ENCODE measurements around the gene ADARB2. TPM values are rescaled to one million over a fixed set of nuclear protein-coding genes. Genes with fewer than 3 reads are reported as not detected.
"Not testable (repeated sequence)": the region's sequence is repeated elsewhere in the genome, so short reads cannot be mapped to it uniquely, and the experiment has no call there.

ADARB2 gene
- total and polyA plus RNA-seq, 2 experiments from 2014 or later = not detected

DNA sequence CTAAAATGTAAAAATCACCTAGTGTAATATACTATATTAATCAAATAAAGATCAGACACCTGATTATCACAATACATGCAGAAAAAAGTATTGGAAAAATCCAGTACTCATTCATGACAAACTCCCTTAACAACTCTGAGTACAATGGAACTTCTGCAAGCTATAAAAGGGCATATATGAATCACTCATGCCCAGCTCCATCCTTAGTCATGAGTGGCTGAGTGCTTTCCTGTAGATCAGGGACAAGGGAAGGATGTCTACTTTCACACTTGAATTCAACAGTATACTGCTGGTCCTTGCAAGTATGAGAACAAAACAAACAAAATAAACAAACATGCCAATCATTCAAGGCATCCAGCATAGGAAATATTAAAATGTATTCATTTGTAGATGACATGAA is 116.5 kb downstream of the ADARB2 start:
- in situ Hi-C loops (cut with MboI) = no loop called here
- DNase-seq = no peak
- Histone ChIP-seq H3K27ac (no peak overlapping the region), H3K4me1 (ENCODE audit: insufficient read depth) (no peaks in the 10 kb centered on the region), H3K36me3 (ENCODE audit: low read depth) (no peaks in the 10 kb centered on the region), H3K79me2 (ENCODE audit: insufficient read depth) (no peaks in the 10 kb centered on the region), H3K9me2 (ENCODE audit: insufficient read depth) (no peaks in the 10 kb centered on the region; the same call in 1 of the 2 replicates), H3K9me3 (ENCODE audit: low read depth) (no peaks in the 10 kb centered on the region), H3K4me3 (no peak overlapping the region), H3K9ac (no peak overlapping the region), H3K4me2 (ENCODE audit: unreplicated experiment) (no peak overlapping the region), H4K20me1 (ENCODE audit: insufficient read depth) (no peaks in the 10 kb centered on the region), H2AFZ (no peak overlapping the region), H3F3A (ENCODE audit: insufficient read depth) (no peaks in the 10 kb centered on the region), H3K27me3 (replicated peaks; ENCODE audit: insufficient read depth) (no peaks in the 10 kb centered on the region)
- TF ChIP-seq EZH2 (IDR thresholded peaks at IDR 0.05; ENCODE audit: insufficient read depth, poor library complexity, severe bottlenecking) (no peak), EZH2phosphoT487 (IDR thresholded peaks at IDR 0.05; ENCODE audit: insufficient read depth, low read depth) (no peak)

DNA sequence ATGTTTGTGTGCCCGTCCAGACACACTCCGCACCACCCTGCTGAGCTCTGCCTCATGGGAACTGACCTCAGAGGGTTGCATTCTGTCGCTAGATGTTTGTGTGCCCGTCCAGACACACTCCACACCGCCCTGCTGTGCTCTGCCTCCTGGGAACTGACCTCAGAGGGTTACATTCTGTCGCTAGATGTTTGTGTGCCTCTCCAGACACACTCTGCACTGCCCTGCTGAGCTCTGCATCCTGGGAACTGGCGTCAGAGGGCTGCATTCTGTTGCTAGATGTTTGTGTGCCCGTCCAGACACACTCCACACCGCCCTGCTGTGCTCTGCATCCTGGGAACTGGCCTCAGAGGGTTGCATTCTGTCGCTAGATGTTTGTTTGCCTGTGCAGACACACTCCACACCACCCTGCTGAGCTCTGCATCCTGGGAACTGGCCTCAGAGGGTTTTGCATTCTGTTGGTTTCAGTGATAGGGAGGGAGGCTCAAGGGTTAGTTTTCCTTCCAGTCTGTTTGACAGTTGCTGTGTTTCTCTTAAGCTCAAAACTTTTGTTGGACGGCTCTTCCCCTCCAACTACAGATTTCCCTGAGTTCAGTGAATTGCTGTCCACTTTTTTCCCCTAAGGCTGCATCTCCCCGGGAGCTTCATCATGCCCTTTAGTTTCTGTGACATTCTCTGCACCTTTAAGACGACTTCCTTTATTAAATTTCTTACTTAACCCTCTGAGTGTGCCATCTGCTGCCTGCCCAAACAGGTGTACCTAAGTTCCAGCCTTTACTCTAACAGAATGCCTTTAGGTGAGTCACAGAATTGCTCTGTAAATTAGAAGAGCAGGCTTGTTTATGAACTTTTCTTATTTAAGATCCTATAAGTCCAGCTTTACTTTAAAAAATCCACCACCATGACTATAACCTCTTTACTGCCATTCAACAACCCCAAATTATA is 119.7 kb downstream of the ADARB2 start:
- H3K4me2 ChIP-seq (ENCODE audit: unreplicated experiment); H3K9me3 ChIP-seq (ENCODE audit: low read depth); H3K27ac ChIP-seq; H3F3A ChIP-seq (ENCODE audit: insufficient read depth); H3K79me2 ChIP-seq (ENCODE audit: insufficient read depth); in situ Hi-C loops (cut with MboI); H2AFZ ChIP-seq; H3K9me2 ChIP-seq (ENCODE audit: insufficient read depth); DNase-seq; H3K27me3 ChIP-seq (replicated peaks; ENCODE audit: insufficient read depth); H4K20me1 ChIP-seq (ENCODE audit: insufficient read depth); H3K4me3 ChIP-seq; H3K4me1 ChIP-seq (ENCODE audit: insufficient read depth); H3K36me3 ChIP-seq (ENCODE audit: low read depth); H3K9ac ChIP-seq: not testable (repeated sequence)
- 7% methylated on average over 7 of the region's 13 CpGs for WGBS, 2 experiments (ENCODE audit: low coverage in 1 of 2, low lambda C conversion rate in 2 of 2, missing lambda C conversion rate in 2 of 2)

DNA sequence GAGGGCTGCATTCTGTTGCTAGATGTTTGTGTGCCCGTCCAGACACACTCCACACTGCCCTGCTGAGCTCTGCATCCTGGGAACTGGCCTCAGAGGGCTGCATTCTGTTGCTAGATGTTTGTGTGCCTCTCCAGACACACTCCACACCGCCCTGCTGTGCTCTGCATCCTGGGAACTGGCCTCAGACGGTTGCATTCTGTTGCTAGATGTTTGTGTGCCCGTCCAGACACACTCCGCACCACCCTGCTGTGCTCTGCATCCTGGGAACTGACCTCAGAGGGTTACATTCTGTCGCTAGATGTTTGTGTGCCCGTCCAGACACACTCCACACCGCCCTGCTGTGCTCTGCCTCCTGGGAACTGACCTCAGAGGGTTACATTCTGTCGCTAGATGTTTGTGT is 120.6 kb downstream of the ADARB2 start:
- H2AFZ ChIP-seq; H3K36me3 ChIP-seq (ENCODE audit: low read depth); in situ Hi-C loops (cut with MboI); H3K9ac ChIP-seq; H3K4me3 ChIP-seq; H3K27me3 ChIP-seq (replicated peaks; ENCODE audit: insufficient read depth); H3K4me2 ChIP-seq (ENCODE audit: unreplicated experiment); DNase-seq; H3F3A ChIP-seq (ENCODE audit: insufficient read depth); H3K4me1 ChIP-seq (ENCODE audit: insufficient read depth); H3K9me2 ChIP-seq (ENCODE audit: insufficient read depth); H3K27ac ChIP-seq; H4K20me1 ChIP-seq (ENCODE audit: insufficient read depth); H3K79me2 ChIP-seq (ENCODE audit: insufficient read depth); H3K9me3 ChIP-seq (ENCODE audit: low read depth): not testable (repeated sequence)
- 6 to 13% methylated on average over 8 to 9 of the region's 9 CpGs for WGBS, 2 experiments (ENCODE audit: low coverage in 1 of 2, low lambda C conversion rate in 2 of 2, missing lambda C conversion rate in 2 of 2)

DNA sequence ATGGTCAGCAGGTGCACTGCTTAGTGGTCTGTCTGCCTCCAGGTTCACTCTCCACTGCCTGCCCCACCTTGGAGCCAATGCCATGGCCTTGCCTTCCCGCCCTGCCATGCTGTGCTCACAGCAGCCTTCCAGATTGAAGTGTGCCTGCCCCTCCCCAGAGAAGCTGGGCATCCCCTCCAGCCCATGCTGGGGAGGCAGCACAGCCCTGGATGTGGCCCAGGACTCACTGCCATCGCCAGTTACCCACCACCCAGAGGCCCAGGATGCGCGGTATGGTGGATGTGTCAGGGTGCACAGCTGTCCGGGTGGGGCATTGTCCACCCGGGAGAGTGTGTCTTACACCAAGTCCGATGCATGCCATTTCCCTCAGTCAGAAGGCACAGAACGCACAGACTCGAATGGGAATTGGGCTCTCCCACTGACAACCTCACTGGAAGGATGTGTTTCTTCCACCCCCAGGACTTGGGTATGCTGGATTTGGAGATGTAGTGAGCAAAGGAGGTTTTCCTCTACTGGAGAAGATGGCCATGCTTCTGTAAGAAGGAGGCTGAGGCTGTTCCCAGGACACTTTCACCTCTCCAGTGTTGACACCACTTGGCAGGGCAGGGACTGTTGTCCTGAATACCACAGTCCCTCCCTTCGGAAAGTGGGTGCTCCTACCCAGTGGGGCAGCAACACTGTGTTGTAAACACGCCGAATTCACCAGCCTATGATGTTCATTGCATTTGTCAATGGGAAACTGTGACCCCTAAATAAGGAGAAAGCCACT is 122.0 kb downstream of the ADARB2 start:
- Histone ChIP-seq H3K4me1 (ENCODE audit: insufficient read depth) (no peaks in the 10 kb centered on the region), H3K9me2 (ENCODE audit: insufficient read depth) (no peaks in the 10 kb centered on the region; the same call in 1 of the 2 replicates), H3K9me3 (ENCODE audit: low read depth) (no peaks in the 10 kb centered on the region), H3K27me3 (replicated peaks; ENCODE audit: insufficient read depth) (no peaks in the 10 kb centered on the region), H3K79me2 (ENCODE audit: insufficient read depth) (no peaks in the 10 kb centered on the region), H3K4me3 (no peak overlapping the region), H3K4me2 (ENCODE audit: unreplicated experiment) (no peak overlapping the region), H3K36me3 (ENCODE audit: low read depth) (no peaks in the 10 kb centered on the region), H3K27ac (no peak overlapping the region), H4K20me1 (ENCODE audit: insufficient read depth) (no peaks in the 10 kb centered on the region), H3F3A (ENCODE audit: insufficient read depth) (no peaks in the 10 kb centered on the region), H3K9ac (no peak overlapping the region), H2AFZ (no peak overlapping the region)
- in situ Hi-C loops (cut with MboI) = no loop called here
- no peak for DNase-seq
- 20 to 25% methylated on average over 12 of the region's 12 CpGs for WGBS, 2 experiments (ENCODE audit: low coverage in 1 of 2, low lambda C conversion rate in 2 of 2, missing lambda C conversion rate in 2 of 2)
- TF ChIP-seq EZH2phosphoT487 (IDR thresholded peaks at IDR 0.05; ENCODE audit: insufficient read depth, low read depth) = no peak
- TF ChIP-seq EZH2 (IDR thresholded peaks at IDR 0.05; ENCODE audit: insufficient read depth, poor library complexity, severe bottlenecking) = no peak
